GM12801 (cell line): ENCODE measurements around the gene RASSF5.

ENCODE experiments used
- CTCF ChIP-seq: IDR thresholded peaks from one replicate; pipeline ENCODE4 v1.5.1; 2011; ENCODE audit warnings: control low read depth; ENCODE audit not compliant: insufficient read length; ENCODE audit errors: extremely low read depth

RASSF5 gene

DNA sequence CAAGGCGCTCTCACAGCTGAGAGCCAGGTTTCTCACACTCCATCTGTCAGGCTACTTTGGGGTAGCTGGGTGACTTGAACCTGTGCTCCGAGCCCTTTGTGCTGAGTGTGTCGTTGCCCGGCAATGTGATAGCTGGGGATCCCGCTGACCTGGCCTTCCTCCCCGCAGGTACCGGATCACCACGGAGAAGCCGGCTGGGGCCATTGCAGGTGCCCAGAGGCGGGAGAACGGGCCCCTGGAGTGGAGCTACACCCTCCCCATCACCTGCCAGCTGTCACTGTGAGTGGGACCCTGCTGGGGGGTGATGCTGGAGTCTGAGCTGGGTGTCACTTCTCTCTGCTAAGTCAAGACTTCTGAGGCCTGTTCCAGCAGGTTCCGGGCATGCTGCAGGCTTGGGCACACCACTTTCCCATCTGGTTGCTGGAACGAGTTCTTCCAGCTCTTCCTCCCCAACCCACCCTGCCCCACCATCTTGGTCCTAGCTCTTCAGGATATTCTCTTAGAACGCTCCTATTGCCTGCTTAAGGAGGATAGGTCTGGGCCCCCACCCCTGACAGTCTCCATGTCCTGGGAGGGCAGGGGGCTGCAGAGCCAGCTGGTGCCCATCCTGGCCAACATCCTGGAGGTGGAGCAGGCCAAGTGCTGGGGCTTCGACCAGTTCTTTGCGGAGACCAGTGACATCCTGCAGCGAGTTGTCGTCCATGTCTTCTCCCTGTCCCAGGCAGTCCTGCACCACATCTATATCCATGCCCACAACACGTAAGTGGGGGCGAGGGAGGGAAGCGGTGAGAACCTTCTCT lies 29.6 kb upstream of the RASSF5 start:
- no peak for TF ChIP-seq CTCF

GRCh38 chr1:206478746-206479145 lies 28.6 kb upstream of the RASSF5 start:
- TF ChIP-seq CTCF = no peak

DNA sequence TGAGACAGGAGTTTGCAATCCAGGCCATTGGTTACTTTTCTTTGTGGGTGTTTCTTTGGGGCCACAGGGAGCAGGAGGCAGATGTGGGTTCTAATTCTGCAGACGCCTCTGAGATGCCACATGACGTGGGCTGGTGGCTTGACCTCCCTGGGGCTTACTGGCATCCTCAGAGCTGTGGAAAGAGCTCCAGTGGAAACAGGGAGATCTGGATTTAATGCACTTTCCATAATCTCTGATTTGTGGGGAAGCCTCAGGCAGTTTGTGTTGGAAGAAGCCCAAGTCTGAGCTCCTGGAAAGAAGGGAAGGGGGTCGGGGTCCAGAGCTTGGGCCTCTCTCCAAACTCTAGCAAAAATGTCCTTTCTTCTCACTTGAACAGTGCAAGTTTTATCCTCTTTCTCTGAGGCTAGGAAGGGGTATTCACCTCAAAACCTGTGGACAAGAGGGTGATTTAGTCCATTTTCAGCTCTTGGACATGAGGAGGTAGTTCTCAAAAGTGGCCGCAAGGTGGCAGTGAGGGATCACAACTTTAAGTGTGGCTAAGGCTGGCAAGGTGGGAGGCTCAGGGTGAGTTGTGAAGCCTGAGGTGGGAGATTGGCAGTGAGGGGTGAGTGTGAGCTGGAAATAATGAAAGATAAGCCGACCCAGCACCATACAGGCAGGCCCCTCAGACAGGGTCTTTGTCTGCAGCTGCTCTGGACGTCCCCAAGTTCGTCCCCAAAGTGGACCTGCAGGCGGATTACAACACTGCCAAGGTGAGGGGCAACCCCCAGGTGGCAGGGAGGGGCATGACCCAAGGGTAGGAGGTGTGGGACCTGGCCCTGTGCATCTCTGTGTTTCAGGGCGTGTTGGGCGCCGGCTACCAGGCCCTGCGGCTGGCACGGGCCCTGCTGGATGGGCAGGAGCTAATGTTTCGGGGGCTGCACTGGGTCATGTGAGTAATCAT lies 27.9 kb upstream of the RASSF5 start:
- TF ChIP-seq CTCF = no peak

GRCh38 chr1:206480211-206480610 lies 27.1 kb upstream of the RASSF5 start:
- TF ChIP-seq CTCF = no peak

DNA sequence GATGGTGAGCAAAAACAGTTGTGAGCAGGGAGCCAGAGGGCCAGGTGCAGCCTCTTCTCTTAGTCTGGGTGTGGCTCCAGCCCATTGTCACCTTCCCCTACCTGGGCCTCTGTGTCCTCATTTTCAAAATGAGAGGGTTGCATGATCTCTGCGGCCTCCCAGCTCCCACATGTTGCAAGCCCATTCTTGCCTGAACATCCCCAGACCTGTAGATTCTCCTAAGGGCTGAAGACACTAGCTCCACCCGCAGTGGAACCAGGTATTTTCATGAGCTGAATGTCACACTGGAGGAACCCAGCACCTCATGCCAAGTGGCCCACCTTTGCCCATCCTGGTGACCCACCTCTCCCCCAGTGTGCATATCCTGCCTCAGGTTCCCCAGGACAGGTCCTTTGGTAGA lies 24.7 kb upstream of the RASSF5 start:
- TF ChIP-seq CTCF = no peak

DNA sequence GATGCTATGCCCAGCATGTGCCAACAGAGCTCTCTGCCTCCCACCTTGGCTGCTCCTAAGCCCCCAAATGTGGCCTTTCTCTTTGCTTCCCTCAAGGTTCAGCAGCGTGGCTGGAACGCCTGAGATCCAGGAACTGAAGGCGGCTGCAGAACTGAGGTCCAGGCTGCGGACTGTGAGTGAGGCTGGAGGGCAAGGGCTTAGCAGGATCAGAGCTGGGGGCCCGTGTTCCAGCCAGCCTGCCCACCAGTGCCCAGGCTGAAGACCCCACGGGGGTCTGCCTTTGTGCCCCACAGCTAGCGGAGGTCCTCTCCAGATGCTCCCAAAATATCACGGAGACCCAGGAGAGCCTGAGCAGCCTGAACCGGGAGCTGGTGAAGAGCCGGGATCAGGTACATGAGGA lies 22.4 kb upstream of the RASSF5 start:
- TF ChIP-seq CTCF = no peak

GRCh38 chr1:206486995-206487788 lies 20.1 kb upstream of the RASSF5 start:
- no peak for TF ChIP-seq CTCF
